ENCODE measurements around the gene COL4A1.

The COL4A1 gene

GRCh38 chr13:110279684-110280083 is 27.3 kb downstream of the COL4A1 start:
- no peak for TF ChIP-seq SIN3A (IDR thresholded peaks at IDR 0.05; ENCODE audit: borderline replicate concordance, insufficient read depth, low read length)
- TF ChIP-seq TAF1 (IDR thresholded peaks at IDR 0.05; ENCODE audit: borderline replicate concordance, insufficient read depth, low read length), result no peak

DNA sequence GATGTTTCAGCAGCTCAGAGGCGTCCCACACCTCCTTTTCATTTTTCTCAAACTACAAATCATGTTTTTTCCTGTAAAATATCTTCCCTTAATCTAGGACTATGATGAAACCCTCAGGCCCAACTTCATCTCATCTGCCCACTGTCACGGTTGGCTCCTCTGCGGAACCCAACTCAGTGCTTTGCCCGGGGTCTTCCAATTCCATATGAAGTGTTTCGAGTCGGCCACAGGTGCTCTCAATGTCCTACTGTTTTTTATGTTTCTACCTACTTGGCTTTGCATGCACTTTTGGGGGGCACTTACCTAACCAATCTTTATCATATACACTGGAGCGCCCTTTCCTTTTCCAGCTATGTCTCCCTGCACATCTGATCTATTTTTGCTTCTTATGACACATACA is 28.1 kb downstream of the COL4A1 start:
- no peak for TF ChIP-seq FOXP2 (optimal IDR thresholded peaks at IDR 0.05; ENCODE audit: borderline replicate concordance, extremely low read depth, extremely low read length, insufficient read depth)
- TF ChIP-seq SIN3A (IDR thresholded peaks at IDR 0.05; ENCODE audit: borderline replicate concordance, insufficient read depth, low read length), result no peak
- TF ChIP-seq, protein P1, sequence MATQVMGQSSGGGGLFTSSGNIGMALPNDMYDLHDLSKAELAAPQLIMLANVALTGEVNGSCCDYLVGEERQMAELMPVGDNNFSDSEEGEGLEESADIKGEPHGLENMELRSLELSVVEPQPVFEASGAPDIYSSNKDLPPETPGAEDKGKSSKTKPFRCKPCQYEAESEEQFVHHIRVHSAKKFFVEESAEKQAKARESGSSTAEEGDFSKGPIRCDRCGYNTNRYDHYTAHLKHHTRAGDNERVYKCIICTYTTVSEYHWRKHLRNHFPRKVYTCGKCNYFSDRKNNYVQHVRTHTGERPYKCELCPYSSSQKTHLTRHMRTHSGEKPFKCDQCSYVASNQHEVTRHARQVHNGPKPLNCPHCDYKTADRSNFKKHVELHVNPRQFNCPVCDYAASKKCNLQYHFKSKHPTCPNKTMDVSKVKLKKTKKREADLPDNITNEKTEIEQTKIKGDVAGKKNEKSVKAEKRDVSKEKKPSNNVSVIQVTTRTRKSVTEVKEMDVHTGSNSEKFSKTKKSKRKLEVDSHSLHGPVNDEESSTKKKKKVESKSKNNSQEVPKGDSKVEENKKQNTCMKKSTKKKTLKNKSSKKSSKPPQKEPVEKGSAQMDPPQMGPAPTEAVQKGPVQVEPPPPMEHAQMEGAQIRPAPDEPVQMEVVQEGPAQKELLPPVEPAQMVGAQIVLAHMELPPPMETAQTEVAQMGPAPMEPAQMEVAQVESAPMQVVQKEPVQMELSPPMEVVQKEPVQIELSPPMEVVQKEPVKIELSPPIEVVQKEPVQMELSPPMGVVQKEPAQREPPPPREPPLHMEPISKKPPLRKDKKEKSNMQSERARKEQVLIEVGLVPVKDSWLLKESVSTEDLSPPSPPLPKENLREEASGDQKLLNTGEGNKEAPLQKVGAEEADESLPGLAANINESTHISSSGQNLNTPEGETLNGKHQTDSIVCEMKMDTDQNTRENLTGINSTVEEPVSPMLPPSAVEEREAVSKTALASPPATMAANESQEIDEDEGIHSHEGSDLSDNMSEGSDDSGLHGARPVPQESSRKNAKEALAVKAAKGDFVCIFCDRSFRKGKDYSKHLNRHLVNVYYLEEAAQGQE (IDR thresholded peaks at IDR 0.05; ENCODE audit: insufficient read depth in 1 of 2, low read depth in 2 of 2, low read length in 2 of 2), result no peak
- TF ChIP-seq POLR2AphosphoS5 (IDR thresholded peaks at IDR 0.05; ENCODE audit: low read depth, low read length), result no peak
- no peak for TF ChIP-seq TAF1 (IDR thresholded peaks at IDR 0.05; ENCODE audit: borderline replicate concordance, insufficient read depth, low read length)

DNA sequence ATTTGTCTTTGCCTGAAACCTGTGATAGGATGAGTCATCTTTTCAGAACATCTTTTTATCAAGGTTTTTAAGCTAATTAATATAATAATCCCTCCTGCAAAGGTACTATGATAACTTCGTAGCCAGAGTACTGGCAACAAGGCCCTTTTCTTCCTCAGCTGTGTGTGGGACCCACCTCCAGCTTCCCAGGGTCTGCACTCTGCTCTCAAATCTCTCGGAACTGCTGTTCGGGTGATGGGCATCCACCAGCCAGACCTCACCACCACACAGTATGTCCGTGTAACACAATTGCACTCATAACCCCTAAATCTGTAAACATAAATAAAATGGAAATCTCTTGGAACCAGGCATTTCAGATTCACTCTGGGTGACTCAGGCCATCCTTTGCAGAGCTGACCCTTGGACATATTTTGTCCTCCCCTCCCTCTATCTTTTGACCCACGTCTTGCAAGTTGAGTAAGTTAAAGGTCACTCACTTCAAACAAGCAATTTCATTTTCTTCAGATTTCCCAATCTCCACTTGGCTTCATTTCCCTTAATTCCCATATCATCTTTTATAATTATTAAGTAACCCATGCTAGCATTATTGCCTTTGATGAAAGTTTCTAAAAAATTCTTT is 29.5 kb downstream of the COL4A1 start:
- TF ChIP-seq POLR2AphosphoS5 (IDR thresholded peaks at IDR 0.05; ENCODE audit: low read depth, low read length) (no peak), FOXP2 (optimal IDR thresholded peaks at IDR 0.05; ENCODE audit: borderline replicate concordance, extremely low read depth, extremely low read length, insufficient read depth) (no peak), SIN3A (IDR thresholded peaks at IDR 0.05; ENCODE audit: borderline replicate concordance, insufficient read depth, low read length) (no peak), TAF1 (IDR thresholded peaks at IDR 0.05; ENCODE audit: borderline replicate concordance, insufficient read depth, low read length) (no peak)
- TF ChIP-seq, protein P1 (IDR thresholded peaks at IDR 0.05; ENCODE audit: insufficient read depth in 1 of 2, low read depth in 2 of 2, low read length in 2 of 2), result no peak

GRCh38 chr13:110276553-110276950 is 30.4 kb downstream of the COL4A1 start:
- no peak for TF ChIP-seq FOXP2 (optimal IDR thresholded peaks at IDR 0.05; ENCODE audit: borderline replicate concordance, extremely low read depth, extremely low read length, insufficient read depth)

DNA sequence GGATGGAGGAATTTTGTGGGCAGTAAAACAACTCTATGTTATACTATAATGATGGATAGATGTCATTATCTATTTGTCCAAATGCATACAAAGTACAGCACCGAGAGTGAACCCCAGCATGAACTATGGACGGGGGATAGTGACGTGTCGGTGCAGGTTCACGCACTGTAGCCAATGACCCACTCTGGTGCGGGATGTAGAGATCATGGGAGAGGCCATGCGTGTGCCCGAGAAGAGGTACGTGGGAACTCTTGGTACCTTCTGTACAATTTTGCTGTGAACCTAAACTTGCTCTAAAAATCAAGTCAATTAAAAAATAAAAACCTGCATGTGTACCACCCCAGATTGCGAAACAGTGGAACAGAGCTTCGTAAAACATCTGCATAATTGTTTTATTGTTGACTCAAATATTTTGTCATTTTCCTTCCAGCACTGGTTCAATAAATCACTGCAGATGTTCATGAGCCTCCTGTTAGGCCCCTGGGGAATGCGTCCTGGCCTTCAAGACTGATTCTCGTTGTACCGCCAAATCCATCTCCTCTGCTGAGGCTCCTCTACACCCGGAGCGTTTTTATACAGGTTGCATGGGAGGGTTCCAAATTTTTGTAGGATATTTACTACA is 30.9 kb downstream of the COL4A1 start:
- no peak for TF ChIP-seq TAF1 (IDR thresholded peaks at IDR 0.05; ENCODE audit: borderline replicate concordance, insufficient read depth, low read length)
- TF ChIP-seq, protein P1 (IDR thresholded peaks at IDR 0.05; ENCODE audit: insufficient read depth in 1 of 2, low read depth in 2 of 2, low read length in 2 of 2), result no peak

DNA sequence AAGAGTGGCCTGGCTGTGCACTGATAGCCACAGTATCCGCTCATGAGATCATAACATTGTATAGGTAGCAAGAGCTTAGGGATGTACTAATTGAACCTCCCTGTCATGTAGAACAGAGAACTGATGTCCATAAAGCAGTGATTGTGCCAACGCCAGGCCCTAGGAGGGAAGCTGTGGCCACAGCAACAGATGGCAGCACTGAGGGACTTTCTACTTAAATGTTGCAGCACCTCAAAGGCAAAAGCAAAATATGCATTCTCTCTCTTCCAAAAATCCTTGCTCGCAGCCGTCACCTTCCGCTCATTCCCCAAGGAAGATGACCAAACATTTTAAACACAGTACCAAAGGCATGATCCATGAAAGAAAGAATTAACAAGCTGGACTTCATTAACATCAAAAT is 32.3 kb downstream of the COL4A1 start:
- TF ChIP-seq, protein P1 (IDR thresholded peaks at IDR 0.05; ENCODE audit: insufficient read depth in 1 of 2, low read depth in 2 of 2, low read length in 2 of 2), result no peak
